ENCODE measurements around the gene RNU1-3.
"Not testable (repeated sequence)": the region's sequence is repeated elsewhere in the genome, so short reads cannot be mapped to it uniquely, and the experiment has no call there.

Gene RNU1-3

GRCh38 chr1:16656981-16657683, 9.6 kb downstream of the RNU1-3 start:
- not testable (repeated sequence) for H3K4me3 ChIP-seq (ENCODE audit: low read length)

- H3K4me3 ChIP-seq (ENCODE audit: low read length): not testable (repeated sequence)
These were observed 10.2 kb downstream of the RNU1-3 start for GRCh38 chr1:16656574-16656973.

- not testable (repeated sequence) for H3K4me3 ChIP-seq (ENCODE audit: low read length)
These were observed 15.2 kb downstream of the RNU1-3 start for GRCh38 chr1:16651560-16651959.

GRCh38 chr1:16649960-16650359, 16.8 kb downstream of the RNU1-3 start:
- H3K4me3 ChIP-seq (ENCODE audit: low read length): not testable (repeated sequence)

GRCh38 chr1:16649390-16649789, 17.4 kb downstream of the RNU1-3 start:
- H3K4me3 ChIP-seq (ENCODE audit: low read length): not testable (repeated sequence)

GRCh38 chr1:16648756-16649155, 18.0 kb downstream of the RNU1-3 start:
- not testable (repeated sequence) for H3K4me3 ChIP-seq (ENCODE audit: low read length)

GRCh38 chr1:16648250-16648649, 18.5 kb downstream of the RNU1-3 start:
- H3K4me3 ChIP-seq (ENCODE audit: low read length): not testable (repeated sequence)

- H3K4me3 ChIP-seq (ENCODE audit: low read length): not testable (repeated sequence)
These were observed 19.3 kb downstream of the RNU1-3 start for GRCh38 chr1:16647179-16648176.

- not testable (repeated sequence) for H3K4me3 ChIP-seq (ENCODE audit: low read length)
These were observed 20.0 kb downstream of the RNU1-3 start for GRCh38 chr1:16646716-16647115.

GRCh38 chr1:16646061-16646664, 20.6 kb downstream of the RNU1-3 start:
- H3K4me3 ChIP-seq (ENCODE audit: low read length): not testable (repeated sequence)

GRCh38 chr1:16645271-16646060, 21.3 kb downstream of the RNU1-3 start:
- not testable (repeated sequence) for H3K4me3 ChIP-seq (ENCODE audit: low read length)

- peak overlapping the region; percentile 61 for H3K4me3 ChIP-seq (ENCODE audit: low read length)
These were observed 22.1 kb downstream of the RNU1-3 start for GRCh38 chr1:16644482-16645270.

- peak overlapping the region; percentile 61 for H3K4me3 ChIP-seq (ENCODE audit: low read length)
- no peak for TF ChIP-seq ZNF274 (IDR thresholded peaks at IDR 0.05; ENCODE audit: low read depth, low read length)
These were observed 22.6 kb downstream of the RNU1-3 start for GRCh38 chr1:16644193-16644481.

- H3K4me3 ChIP-seq (ENCODE audit: low read length): peak overlapping the region; percentile 61
These were observed 23.1 kb downstream of the RNU1-3 start for GRCh38 chr1:16643476-16644192.

- H3K4me3 ChIP-seq (ENCODE audit: low read length): not testable (repeated sequence)
These were observed 23.7 kb downstream of the RNU1-3 start for GRCh38 chr1:16643001-16643411.

- not testable (repeated sequence) for H3K4me3 ChIP-seq (ENCODE audit: low read length)
These were observed 24.5 kb downstream of the RNU1-3 start for GRCh38 chr1:16642025-16642966.

- H3K4me3 ChIP-seq (ENCODE audit: low read length): not testable (repeated sequence)
These were observed 25.4 kb downstream of the RNU1-3 start for GRCh38 chr1:16641159-16641975.

All from GM08714 (cell line).